Activated naive CD4-positive, alpha-beta T cell treated with Interleukin-2 at 50 U/mL for 16 hours (primary cell): Measurements from ENCODE around the gene OR51M1.

ENCODE experiments used
- DNase-seq: peaks from one replicate; pipeline ENCODE4 v3.0.0-alpha.2; 2020

OR51M1 gene

DNA sequence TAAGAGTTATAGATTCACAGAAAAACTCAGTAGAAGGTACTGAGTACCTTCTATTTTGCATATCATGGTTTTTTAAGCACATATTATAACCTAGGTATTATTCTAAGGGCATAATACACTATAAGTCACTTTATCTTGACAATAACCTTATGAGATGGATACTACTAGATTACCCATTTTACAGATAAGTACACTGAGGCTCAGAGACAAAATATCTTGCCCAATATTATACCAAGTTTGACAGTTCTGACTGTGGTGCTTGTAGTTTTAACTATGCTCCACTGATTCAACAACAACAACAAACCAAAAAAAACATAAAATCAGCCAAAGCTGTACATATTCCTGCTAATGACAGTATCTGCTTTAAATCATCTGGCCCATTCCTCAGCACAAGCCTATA lies 10.5 kb downstream of the OR51M1 start:
- DNase-seq, result no peak

DNA sequence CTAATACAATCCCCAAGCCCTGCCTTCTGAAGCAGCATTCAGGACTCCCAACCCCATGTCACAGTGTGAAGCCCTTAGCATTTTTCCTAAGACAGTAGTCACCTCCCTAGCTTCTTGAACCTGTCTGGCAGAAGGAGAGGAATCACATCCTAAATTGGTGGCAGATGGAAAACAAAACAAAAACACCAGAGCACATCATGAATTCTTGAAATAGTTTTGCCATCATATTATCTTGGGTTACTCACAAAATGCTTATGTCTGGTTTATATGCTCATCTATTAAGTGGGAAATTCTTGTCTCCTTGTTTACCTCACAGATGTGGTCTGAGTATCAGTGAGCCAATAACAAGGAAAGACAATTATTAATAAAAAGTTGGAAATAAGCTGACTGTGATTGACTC lies 15.3 kb downstream of the OR51M1 start:
- no peak for DNase-seq

DNA sequence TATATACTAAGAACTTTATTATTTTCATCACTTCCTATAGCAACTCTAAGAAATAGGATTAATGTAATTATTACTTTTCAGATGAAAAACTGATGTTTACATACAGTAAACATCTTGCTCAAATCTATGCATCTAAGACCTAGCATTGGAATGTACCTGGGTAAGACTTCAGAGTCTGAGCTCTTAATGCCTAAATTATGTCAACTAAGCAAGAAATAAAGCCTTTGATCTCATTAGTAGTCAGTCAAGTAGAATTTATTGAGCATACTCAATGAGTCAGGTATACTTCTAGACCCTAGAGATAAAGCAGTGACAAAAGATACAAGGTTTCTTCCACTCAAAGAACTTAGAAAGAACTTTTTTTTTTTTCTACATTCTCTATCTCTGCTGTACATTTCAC lies 21.6 kb downstream of the OR51M1 start:
- DNase-seq, result no peak

DNA sequence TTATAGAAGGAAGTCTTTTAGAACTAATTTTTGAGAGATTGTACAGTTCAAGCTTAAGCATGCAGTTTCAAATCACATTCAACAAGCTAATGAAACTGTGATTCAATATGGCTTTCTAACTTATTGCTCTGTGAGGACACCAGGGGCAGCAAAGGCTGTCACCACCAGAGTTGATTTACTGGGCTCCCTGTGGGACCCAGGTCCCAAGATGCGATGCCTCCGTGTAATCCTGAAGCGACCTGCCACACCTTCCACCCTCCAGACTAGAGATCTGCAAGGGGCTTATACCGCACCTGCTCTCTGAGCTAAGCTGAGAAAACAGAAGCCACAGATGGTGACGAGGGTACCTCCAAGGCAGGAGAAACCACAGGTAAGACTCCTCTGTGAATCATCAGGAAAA lies 37.4 kb downstream of the OR51M1 start:
- DNase-seq, result no peak

DNA sequence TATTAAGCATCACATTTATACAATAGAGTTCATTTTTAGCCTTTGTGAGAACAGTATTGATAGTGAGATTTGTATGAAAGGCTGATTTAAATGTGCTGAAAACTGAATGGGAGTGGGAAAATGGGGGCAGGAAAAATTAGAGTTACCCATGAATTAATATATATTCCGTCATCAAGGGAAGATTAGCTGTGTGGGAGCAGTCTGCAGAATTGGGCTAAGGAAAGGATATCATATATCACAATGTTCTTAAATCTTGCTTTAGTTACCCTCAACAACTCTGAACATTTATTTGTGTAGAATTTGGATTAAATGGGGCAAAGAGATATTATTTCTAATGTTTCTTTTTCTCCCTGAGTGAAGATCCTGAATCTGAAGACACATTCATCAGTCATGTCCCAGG lies 38.2 kb downstream of the OR51M1 start, which contains the start of gene OR51Q1:
OR51Q1 (plus strand) TSS at position 301 of the 400 bp plus-strand sequence; CDS start at position 391, 90 bp downstream.
- DNase-seq, result no peak

DNA sequence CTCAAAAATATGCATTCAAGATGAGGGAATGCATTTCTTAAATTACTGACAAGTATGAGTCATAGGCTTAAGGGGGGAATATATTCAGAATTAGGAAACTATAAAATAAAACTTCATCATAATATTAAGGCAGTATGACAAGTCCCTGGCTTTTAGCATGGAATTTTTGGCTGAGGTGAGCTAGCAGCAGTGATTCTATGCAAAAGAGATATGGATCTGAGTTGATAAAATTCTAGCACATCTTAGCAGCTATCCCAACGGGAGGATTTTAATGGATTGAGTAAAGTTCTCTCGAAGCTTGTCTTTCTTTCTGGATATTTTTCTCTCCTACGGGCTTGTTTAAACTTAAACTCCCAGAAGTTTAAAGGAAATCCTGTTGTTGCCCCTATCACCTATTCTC lies 39.5 kb downstream of the OR51M1 start:
- no peak for DNase-seq

DNA sequence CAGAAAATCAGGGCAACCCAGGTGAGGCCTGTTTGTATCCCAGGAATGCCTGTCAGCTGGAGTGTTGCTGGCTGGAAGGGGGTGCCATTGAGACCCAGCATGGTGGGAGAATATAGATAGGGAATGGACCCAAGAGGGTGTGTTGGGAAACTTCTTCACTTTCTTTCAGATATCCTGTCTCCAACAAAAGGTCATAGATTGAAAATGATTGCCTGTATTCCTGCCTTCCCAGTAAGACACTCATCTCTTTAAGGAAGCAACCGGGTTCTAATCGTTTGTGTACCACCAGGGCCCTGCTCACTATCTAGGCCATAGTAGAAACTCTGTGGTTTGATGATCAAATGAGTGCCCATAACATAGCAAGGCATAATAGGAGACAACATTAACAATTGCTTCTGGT lies 57.8 kb downstream of the OR51M1 start, which contains the start of gene OR51I1:
OR51I1 (minus strand) TSS at position 101 of the 400 bp plus-strand sequence; CDS start at position 101, 0 bp downstream.
- no peak for DNase-seq
